Measurements from ENCODE around the gene AMOTL2.

The AMOTL2 gene

GRCh38 chr3:134371542-134372324, 2.5 kb downstream of the AMOTL2 start:
- H3K27me3 ChIP-seq (ENCODE audit: insufficient read depth, low read length, poor library complexity): peaks cover 29% of the 10 kb centered on the region
- H3K4me3 ChIP-seq (ENCODE audit: low read depth in 1 of 2, low read length in 2 of 2): no peak overlapping the region
- H3K4me2 ChIP-seq (ENCODE audit: insufficient read depth, low read length): no peak overlapping the region
- H2AFZ ChIP-seq (ENCODE audit: low read depth, low read length): no peak overlapping the region
- ATAC-seq (ENCODE audit: insufficient read depth, low read depth) (no peak), DNase-seq (no peak)
- H3K79me2 ChIP-seq (ENCODE audit: insufficient read depth, low read length): no peaks in the 10 kb centered on the region
- H3K4me1 ChIP-seq (ENCODE audit: insufficient read depth, low read length): peaks cover 22% of the 10 kb centered on the region
- peaks cover 9% of the 10 kb centered on the region for H4K20me1 ChIP-seq (ENCODE audit: insufficient read depth, low read length)
- H3K9ac ChIP-seq (ENCODE audit: low read depth, low read length): no peak overlapping the region
- no peak overlapping the region for H3K27ac ChIP-seq (ENCODE audit: low read length)
- no peaks in the 10 kb centered on the region for H3K36me3 ChIP-seq (ENCODE audit: insufficient read depth, low read length)
- no peaks in the 10 kb centered on the region for H3K9me3 ChIP-seq (ENCODE audit: insufficient read depth, low read length, severe bottlenecking)
- TF ChIP-seq CTCF (IDR thresholded peaks at IDR 0.05; ENCODE audit: borderline replicate concordance, extremely low read depth, low read length, poor library complexity, severe bottlenecking) (peak; percentile 18), EZH2 (IDR thresholded peaks at IDR 0.05; ENCODE audit: borderline replicate concordance, low read depth, low read length, severe bottlenecking) (no peak)

GRCh38 chr3:134370611-134371531, 3.4 kb downstream of the AMOTL2 start:
- Histone ChIP-seq H3K79me2 (ENCODE audit: insufficient read depth, low read length) (no peaks in the 10 kb centered on the region), H2AFZ (ENCODE audit: low read depth, low read length) (no peak overlapping the region), H3K4me3 (ENCODE audit: low read depth in 1 of 2, low read length in 2 of 2) (no peak overlapping the region), H3K9ac (ENCODE audit: low read depth, low read length) (no peak overlapping the region), H3K9me3 (ENCODE audit: insufficient read depth, low read length, severe bottlenecking) (no peaks in the 10 kb centered on the region), H3K4me2 (ENCODE audit: insufficient read depth, low read length) (no peak overlapping the region), H3K27me3 (ENCODE audit: insufficient read depth, low read length, poor library complexity) (peaks cover 20% of the 10 kb centered on the region), H4K20me1 (ENCODE audit: insufficient read depth, low read length) (peaks cover 9% of the 10 kb centered on the region), H3K27ac (ENCODE audit: low read length) (no peak overlapping the region), H3K4me1 (ENCODE audit: insufficient read depth, low read length) (peaks cover 22% of the 10 kb centered on the region), H3K36me3 (ENCODE audit: insufficient read depth, low read length) (no peaks in the 10 kb centered on the region)
- TF ChIP-seq EZH2 (IDR thresholded peaks at IDR 0.05; ENCODE audit: borderline replicate concordance, low read depth, low read length, severe bottlenecking) (no peak), CTCF (IDR thresholded peaks at IDR 0.05; ENCODE audit: borderline replicate concordance, extremely low read depth, low read length, poor library complexity, severe bottlenecking) (no peak)
- no peak for ATAC-seq (ENCODE audit: insufficient read depth, low read depth)
- DNase-seq: no peak

GRCh38 chr3:134369861-134370596, 4.2 kb downstream of the AMOTL2 start:
- H3K4me3 ChIP-seq (ENCODE audit: low read depth in 1 of 2, low read length in 2 of 2): no peak overlapping the region

More at GRCh38 chr3:134369861-134370596, 4.2 kb downstream of the AMOTL2 start:
- H3K4me2 ChIP-seq (ENCODE audit: insufficient read depth, low read length): no peak overlapping the region
- DNase-seq (no peak), ATAC-seq (ENCODE audit: insufficient read depth, low read depth) (no peak)
- H3K36me3 ChIP-seq (ENCODE audit: insufficient read depth, low read length): no peaks in the 10 kb centered on the region
- no peak overlapping the region for H2AFZ ChIP-seq (ENCODE audit: low read depth, low read length)
- no peak overlapping the region for H3K27ac ChIP-seq (ENCODE audit: low read length)
- no peak overlapping the region for H3K9ac ChIP-seq (ENCODE audit: low read depth, low read length)
- no peaks in the 10 kb centered on the region for H3K9me3 ChIP-seq (ENCODE audit: insufficient read depth, low read length, severe bottlenecking)
- H3K79me2 ChIP-seq (ENCODE audit: insufficient read depth, low read length): no peaks in the 10 kb centered on the region
- peaks cover 9% of the 10 kb centered on the region for H4K20me1 ChIP-seq (ENCODE audit: insufficient read depth, low read length)
- peaks cover 12% of the 10 kb centered on the region for H3K27me3 ChIP-seq (ENCODE audit: insufficient read depth, low read length, poor library complexity)
- TF ChIP-seq EZH2 (IDR thresholded peaks at IDR 0.05; ENCODE audit: borderline replicate concordance, low read depth, low read length, severe bottlenecking): no peak
- TF ChIP-seq CTCF (IDR thresholded peaks at IDR 0.05; ENCODE audit: borderline replicate concordance, extremely low read depth, low read length, poor library complexity, severe bottlenecking): no peak
- peaks cover 28% of the 10 kb centered on the region for H3K4me1 ChIP-seq (ENCODE audit: insufficient read depth, low read length)
